GM18511 (cell line): ENCODE results near the gene SEMA6B.

Source experiments
- ATAC-seq: cut with Tn5 transposase; IDR thresholded peaks from one replicate; pipeline ENCODE4 v1.9.1; 2021; ENCODE audit warnings: mild to moderate bottlenecking, moderate library complexity; ENCODE audit not compliant: unreplicated experiment

SEMA6B gene

GRCh38 chr19:4589579-4590410 is 30.3 kb upstream of the SEMA6B start:
- ATAC-seq = no peak

DNA sequence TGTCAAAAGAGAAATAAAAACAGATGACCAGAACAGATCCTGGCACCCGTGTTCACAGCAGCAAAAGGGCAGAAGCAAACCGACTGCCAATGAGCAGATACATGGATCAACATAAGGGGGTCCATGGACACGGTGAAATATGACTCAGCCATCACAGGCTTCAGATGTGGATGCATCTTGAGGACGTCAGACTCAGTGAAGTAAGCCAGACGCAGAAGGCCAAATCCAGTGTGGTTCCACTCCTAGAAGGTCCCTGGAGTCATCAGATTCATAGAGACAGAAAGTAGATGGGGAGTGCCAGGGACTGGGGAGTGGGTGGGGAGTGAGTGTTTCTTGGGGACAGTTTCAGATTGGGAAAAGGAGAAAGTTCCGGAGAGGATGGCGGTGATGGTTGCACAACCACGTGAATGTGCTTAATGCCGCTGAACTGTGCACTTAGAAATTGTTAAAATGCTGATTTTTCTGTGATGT is 28.8 kb upstream of the SEMA6B start:
- ATAC-seq = no peak

- ATAC-seq = no peak
Measured at GRCh38 chr19:4587527-4587926, 28.0 kb upstream of the SEMA6B start.

- no peak for ATAC-seq
Measured at GRCh38 chr19:4586691-4587090, 27.2 kb upstream of the SEMA6B start.

DNA sequence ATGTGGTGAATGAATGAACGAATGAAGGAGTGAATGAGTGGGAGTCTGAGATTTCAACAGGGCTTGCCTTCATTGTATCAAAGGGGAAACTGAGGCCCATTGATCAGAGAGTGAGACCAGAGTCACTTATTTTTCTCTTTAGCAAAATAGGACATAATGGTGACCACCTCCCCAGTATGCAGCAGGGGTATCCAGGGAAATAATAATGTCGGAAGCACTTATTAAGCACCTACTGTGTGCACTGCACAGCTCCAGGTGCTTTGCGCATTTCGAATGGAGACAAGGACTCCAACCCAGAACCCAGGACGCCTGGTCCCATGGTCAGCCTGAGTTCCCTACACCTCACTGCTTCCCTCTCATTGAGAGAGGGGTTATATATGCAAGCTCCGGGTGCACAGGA is 26.8 kb upstream of the SEMA6B start:
- no peak for ATAC-seq

- no peak for ATAC-seq
Measured at GRCh38 chr19:4585556-4585955, 26.1 kb upstream of the SEMA6B start.

DNA sequence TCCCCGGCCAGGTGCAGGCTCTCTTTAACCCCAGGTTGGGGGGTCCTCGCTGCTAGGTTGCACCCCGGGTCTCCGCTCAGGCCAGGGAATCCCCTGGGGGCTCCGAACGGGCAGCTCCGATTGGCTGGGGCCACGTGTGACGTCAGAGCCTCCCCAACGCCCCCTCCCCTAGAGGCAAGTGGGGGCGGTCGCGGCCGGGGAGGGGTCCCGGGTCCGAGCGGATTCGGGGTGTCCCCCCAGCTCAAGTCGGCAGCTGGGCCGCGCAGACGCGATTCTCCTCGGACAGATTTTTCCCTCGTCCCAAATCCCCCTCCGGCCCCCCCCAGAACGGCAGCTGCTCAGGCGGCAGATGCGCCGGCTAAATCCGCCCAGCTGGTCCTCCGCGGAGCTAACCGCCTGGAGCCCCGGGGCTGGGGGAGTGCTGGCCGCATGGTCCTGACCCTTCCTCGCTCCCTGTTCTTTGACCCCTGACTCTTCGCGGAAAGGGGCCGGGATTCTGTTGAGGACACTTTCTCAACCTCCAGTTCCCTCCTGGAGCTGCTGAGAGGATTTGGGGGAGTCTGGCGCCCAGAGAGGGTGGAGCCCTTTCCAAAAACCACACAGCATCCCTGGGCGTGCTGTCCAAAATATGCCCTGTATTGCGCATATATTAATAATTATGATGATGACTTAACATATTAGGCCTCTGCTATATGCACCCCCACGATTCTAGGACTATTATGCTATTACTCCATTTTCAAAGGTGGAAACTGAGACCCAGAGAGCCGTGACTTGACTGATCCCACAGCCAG is 25.4 kb upstream of the SEMA6B start:
- ATAC-seq = no peak

DNA sequence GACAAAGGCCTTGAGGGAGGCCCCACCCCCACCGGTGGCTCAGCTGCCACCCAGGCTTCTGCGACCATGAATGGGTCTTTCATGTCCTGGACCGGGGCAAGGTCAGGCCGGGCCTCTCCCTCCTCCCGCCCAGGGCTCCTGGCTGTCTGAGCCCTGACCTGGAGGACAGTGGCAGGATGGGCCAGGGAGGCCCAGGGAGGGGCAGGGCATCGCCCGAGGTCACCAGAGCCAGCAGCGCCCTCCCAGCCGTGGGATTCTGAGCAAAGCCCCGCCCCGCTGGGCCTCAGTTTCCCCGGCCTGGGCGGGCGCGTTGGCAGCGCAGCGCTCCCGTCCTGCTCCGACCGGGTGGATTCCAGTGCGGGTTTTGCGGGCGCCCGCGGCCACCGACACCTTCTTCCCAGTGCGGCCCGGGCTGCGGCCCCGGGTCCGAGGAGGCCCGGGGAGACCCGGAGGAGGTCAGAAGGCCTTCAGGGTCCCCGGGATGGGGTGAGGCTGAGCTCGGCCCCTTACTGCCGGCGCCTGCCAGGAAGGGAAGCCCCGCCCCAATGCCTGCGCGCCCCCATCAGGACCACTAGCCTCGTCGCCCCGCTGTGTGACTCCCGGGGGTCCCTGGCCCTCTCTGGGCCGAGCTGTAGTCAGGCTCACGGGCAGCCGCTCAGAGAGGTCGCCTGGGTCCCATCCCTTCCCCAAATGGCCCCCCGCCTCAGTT is 24.6 kb upstream of the SEMA6B start:
- ATAC-seq = no peak

GRCh38 chr19:4582980-4583842 is 23.7 kb upstream of the SEMA6B start:
- no peak for ATAC-seq

DNA sequence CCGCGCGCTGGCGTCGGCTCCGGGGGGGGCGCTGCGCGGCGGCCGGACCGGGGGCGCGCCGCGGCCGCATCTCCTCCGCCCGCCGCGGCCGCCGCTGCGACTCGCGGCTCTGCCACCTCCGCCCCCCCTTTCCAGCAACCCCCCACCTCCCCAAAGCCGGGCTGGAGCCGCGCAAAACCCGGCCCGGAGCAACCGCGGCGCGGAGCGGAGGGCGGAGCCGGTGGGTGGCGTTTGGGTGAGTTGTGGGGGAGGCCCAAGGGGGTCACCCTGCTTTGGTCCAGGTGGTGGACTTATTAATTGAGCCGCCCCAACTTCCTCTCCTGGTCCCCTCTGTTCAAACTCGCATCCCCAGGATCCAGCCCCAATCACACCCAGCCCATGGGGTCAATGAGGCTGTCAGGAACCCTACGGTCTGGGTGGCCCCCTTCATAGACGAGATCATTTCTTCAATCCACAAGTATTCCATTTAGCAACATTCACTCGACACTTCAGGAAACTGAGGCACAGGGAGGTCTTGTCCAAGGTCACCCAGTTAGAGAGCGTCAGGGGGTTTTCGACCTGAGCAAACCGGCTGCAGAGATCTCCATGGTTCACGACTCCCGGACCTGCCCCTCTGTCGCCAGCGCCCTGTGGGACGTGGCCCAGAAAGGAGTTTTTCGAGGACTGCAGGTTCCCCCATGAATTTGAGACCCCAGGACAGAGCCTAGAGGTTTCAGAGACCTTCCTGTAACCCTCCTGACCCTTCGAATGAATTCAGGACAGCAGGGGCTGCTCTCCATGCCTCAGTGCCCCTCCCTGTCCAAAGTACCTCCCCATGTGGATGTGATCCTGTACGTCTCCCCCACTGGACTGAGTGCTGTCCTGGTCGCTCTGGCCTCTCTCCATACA is 22.4 kb upstream of the SEMA6B start:
- no peak for ATAC-seq

GRCh38 chr19:4580961-4581665 is 21.6 kb upstream of the SEMA6B start:
- ATAC-seq = no peak

- no peak for ATAC-seq
Measured at GRCh38 chr19:4580021-4580901, 20.8 kb upstream of the SEMA6B start.

- ATAC-seq = no peak
Measured at GRCh38 chr19:4579389-4579788, 19.9 kb upstream of the SEMA6B start.

GRCh38 chr19:4578552-4579248 is 19.2 kb upstream of the SEMA6B start:
- ATAC-seq = no peak

- no peak for ATAC-seq
Measured at GRCh38 chr19:4577020-4577782, 17.7 kb upstream of the SEMA6B start.
